WTC11 (cell line): Measurements from ENCODE around the gene RYR2.

Experiments
- ATF1 ChIP-seq: sonication (generic); formaldehyde crosslinking; IDR thresholded peaks from 2 replicates; pipeline ENCODE4 v1.8.1; 2023; ENCODE audit warnings: mild to moderate bottlenecking, moderate library complexity, missing genetic modification reagents
- CTCF ChIP-seq: fragments of 200-600 bp; IDR thresholded peaks from 2 replicates; pipeline ENCODE4 v1.8.0; 2022; ENCODE audit warnings: antibody characterized with exemption
- E2F4 ChIP-seq: sonication (generic); formaldehyde crosslinking; IDR thresholded peaks from 2 replicates; pipeline ENCODE4 v1.8.1; 2022; ENCODE audit warnings: low read depth, mild to moderate bottlenecking, moderate library complexity, missing genetic modification reagents, borderline replicate concordance
- ESRRA ChIP-seq: sonication (generic); formaldehyde crosslinking; IDR thresholded peaks from 2 replicates; pipeline ENCODE4 v1.8.1; 2022; ENCODE audit warnings: mild to moderate bottlenecking, missing genetic modification reagents, borderline replicate concordance
- IRF2 ChIP-seq: sonication (generic); formaldehyde crosslinking; IDR thresholded peaks from 2 replicates; pipeline ENCODE4 v1.8.0; 2022; ENCODE audit warnings: low read depth, missing genetic modification reagents, borderline replicate concordance
- JUN ChIP-seq: sonication (generic); formaldehyde crosslinking; IDR thresholded peaks from 2 replicates; pipeline ENCODE4 v1.8.0; 2023; ENCODE audit warnings: mild to moderate bottlenecking, missing genetic modification reagents
- NR2C2 ChIP-seq: sonication (generic); formaldehyde crosslinking; IDR thresholded peaks from 2 replicates; pipeline ENCODE4 v1.8.0; 2022; ENCODE audit warnings: mild to moderate bottlenecking, missing genetic modification reagents
- USF2 ChIP-seq: sonication (generic); formaldehyde crosslinking; IDR thresholded peaks from 2 replicates; pipeline ENCODE4 v1.8.1; 2023; ENCODE audit warnings: mild to moderate bottlenecking, missing genetic modification reagents, moderate library complexity
- ZNF121 ChIP-seq: sonication (generic); formaldehyde crosslinking; IDR thresholded peaks from 2 replicates; pipeline ENCODE4 v1.8.0; 2023; ENCODE audit warnings: missing genetic modification reagents
- ZNF263 ChIP-seq: sonication (generic); formaldehyde crosslinking; IDR thresholded peaks from 2 replicates; pipeline ENCODE4 v1.8.1; 2022; ENCODE audit warnings: low read depth, mild to moderate bottlenecking, moderate library complexity, missing genetic modification reagents
- TF ChIP-seq, protein P1 (sequence below): sonication (generic); formaldehyde crosslinking; IDR thresholded peaks from 2 replicates; pipeline ENCODE4 v1.8.1; 2022; ENCODE audit warnings: mild to moderate bottlenecking, moderate library complexity, missing genetic modification reagents
- TF ChIP-seq, protein P2 (sequence below): sonication (generic); formaldehyde crosslinking; IDR thresholded peaks from 2 replicates; pipeline ENCODE4 v1.8.1; 2022; ENCODE audit warnings: low read depth, missing genetic modification reagents, borderline replicate concordance
- TF ChIP-seq, protein P3 (sequence below): sonication (generic); formaldehyde crosslinking; IDR thresholded peaks from 2 replicates; pipeline ENCODE4 v1.8.0; 2022; ENCODE audit warnings: mild to moderate bottlenecking, missing genetic modification reagents
- TF ChIP-seq, protein P4 (sequence below): sonication (generic); formaldehyde crosslinking; IDR thresholded peaks from 2 replicates; pipeline ENCODE4 v1.8.0; 2023; ENCODE audit warnings: missing genetic modification reagents

GRCh38 chr1:237655778-237656177 lies 613.8 kb downstream of the RYR2 start:
- TF ChIP-seq CTCF (no peak), ESRRA (CRISPR knock-in tag) (no peak), E2F4 (CRISPR knock-in tag) (no peak), ZNF121 (CRISPR knock-in tag) (no peak), NR2C2 (CRISPR knock-in tag) (no peak), ZNF263 (CRISPR knock-in tag) (no peak), JUN (CRISPR knock-in tag) (no peak), USF2 (CRISPR knock-in tag) (no peak), IRF2 (CRISPR knock-in tag) (no peak), ATF1 (CRISPR knock-in tag) (no peak)
- TF ChIP-seq, protein P1, sequence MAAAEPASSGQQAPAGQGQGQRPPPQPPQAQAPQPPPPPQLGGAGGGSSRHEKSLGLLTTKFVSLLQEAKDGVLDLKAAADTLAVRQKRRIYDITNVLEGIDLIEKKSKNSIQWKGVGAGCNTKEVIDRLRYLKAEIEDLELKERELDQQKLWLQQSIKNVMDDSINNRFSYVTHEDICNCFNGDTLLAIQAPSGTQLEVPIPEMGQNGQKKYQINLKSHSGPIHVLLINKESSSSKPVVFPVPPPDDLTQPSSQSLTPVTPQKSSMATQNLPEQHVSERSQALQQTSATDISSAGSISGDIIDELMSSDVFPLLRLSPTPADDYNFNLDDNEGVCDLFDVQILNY (CRISPR knock-in tag): no peak
- TF ChIP-seq, protein P2, sequence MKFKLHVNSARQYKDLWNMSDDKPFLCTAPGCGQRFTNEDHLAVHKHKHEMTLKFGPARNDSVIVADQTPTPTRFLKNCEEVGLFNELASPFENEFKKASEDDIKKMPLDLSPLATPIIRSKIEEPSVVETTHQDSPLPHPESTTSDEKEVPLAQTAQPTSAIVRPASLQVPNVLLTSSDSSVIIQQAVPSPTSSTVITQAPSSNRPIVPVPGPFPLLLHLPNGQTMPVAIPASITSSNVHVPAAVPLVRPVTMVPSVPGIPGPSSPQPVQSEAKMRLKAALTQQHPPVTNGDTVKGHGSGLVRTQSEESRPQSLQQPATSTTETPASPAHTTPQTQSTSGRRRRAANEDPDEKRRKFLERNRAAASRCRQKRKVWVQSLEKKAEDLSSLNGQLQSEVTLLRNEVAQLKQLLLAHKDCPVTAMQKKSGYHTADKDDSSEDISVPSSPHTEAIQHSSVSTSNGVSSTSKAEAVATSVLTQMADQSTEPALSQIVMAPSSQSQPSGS (CRISPR knock-in tag): no peak
- TF ChIP-seq, protein P3, sequence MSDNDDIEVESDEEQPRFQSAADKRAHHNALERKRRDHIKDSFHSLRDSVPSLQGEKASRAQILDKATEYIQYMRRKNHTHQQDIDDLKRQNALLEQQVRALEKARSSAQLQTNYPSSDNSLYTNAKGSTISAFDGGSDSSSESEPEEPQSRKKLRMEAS: no peak
- TF ChIP-seq, protein P4, sequence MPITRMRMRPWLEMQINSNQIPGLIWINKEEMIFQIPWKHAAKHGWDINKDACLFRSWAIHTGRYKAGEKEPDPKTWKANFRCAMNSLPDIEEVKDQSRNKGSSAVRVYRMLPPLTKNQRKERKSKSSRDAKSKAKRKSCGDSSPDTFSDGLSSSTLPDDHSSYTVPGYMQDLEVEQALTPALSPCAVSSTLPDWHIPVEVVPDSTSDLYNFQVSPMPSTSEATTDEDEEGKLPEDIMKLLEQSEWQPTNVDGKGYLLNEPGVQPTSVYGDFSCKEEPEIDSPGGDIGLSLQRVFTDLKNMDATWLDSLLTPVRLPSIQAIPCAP (CRISPR knock-in tag): no peak
